GM18951 (cell line): ENCODE data around the gene ANXA5.

Experiments used
- POLR2A ChIP-seq: IDR thresholded peaks from 4 replicates; pipeline ENCODE4 v1.6.1; 2011; ENCODE audit warnings: mild to moderate bottlenecking; ENCODE audit not compliant: insufficient read length, insufficient read depth; ENCODE audit errors: extremely low read depth
- in situ Hi-C: fragments of 300-500 bp; cut with MboI; formaldehyde crosslinking; loops from one replicate; pipeline ENCODE4 v1.12.0; 2022; ENCODE audit warnings: low sequenced_read_pairs, mixed read lengths, inconsistent platforms; ENCODE audit not compliant: unreplicated experiment

The ANXA5 gene

DNA sequence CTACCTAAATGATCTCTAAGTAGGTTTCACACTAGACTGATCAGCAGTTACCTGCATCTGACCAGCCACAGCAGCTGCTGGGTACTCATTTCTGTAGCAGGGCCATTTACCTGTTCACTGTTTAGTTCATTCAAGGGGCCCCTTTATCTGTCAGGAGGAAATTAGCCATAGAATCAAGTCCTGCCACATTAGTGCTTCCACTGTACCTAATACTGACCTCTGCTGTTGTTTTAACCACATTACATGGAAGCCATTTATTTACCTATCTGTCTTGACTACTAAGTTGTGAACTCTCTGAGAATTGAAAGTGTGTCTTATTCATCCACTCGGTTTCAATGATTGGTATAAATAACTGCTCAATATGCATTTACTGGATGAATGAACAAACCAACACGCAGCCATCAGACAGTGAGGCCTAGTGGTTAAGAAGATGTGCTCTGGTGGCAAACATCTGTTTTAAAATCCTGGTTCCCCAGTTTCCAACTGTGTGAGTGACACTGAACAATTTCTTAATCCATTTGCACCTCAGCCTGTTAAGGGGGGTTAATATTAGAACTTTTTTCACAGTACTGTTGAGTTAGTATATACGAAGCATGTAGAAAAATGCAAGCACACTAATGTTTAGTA, 30.0 kb upstream of the ANXA5 start:
- in situ Hi-C loops, result no loop called here
- no peak for TF ChIP-seq POLR2A

DNA sequence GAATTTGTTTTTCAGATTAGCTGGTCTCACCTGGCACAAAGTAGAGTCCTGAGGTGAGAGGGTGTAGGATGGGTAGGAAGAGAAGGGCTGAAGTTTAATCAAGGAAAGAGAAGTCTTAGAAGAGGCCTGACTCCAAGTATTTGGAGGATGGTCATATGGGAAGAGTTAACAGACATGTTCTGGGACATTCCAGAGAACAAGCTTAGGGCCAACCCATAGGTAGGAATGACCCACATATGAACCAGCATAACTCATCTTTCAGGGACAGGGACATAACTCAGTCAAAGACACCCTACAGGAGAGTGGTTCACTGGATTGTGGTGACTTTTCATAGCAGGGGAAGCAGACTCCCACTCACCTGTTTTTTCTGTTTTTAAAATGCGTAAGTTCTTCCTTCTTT, 27.9 kb upstream of the ANXA5 start:
- no peak for TF ChIP-seq POLR2A
- in situ Hi-C loops, result no loop called here

- in situ Hi-C loops, result no loop called here
- no peak for TF ChIP-seq POLR2A
These were observed 24.9 kb upstream of the ANXA5 start for GRCh38 chr4:121721700-121722099.

- in situ Hi-C loops, result no loop called here
These were observed 23.3 kb upstream of the ANXA5 start for GRCh38 chr4:121720109-121720508.

GRCh38 chr4:121717680-121718237, 21.0 kb upstream of the ANXA5 start:
- no peak for TF ChIP-seq POLR2A
- in situ Hi-C loops, result no loop called here

More at GRCh38 chr4:121720109-121720508, 23.3 kb upstream of the ANXA5 start:
- TF ChIP-seq POLR2A, result no peak

GRCh38 chr4:121714548-121714947, 17.8 kb upstream of the ANXA5 start:
- in situ Hi-C loops, result no loop called here
- no peak for TF ChIP-seq POLR2A

GRCh38 chr4:121712783-121713182, 16.0 kb upstream of the ANXA5 start:
- TF ChIP-seq POLR2A, result no peak
- in situ Hi-C loops, result no loop called here

DNA sequence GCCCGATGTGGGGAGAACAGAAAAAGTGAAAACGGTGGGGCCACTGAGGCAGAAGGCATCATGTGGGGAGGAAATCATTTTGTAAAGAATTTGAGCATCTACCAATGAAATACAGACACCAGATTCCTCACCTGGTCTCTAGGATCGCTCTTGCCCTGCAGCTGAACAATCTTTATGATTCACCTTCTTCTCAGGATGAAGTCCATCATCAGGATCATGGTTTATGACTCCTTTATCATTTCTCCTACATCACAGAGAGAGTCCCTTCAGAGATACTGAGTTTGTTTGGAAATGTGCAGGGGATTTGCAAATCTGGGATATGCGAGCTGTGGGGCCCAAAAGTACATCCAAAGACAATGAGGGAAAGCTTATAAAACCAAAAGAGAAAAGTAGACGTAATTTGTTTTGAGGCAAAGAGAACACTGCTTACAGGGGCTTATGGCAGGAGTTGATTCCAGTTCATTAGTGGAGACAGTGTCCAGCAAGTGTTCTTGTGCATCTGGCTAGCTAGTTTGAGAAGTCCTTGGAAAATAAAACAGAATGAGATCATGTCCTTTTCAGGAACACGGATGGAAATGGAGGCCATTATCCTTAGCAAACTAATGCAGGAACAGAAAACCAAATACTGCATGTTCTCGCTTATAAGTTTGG, 15.3 kb upstream of the ANXA5 start:
- TF ChIP-seq POLR2A, result no peak
- in situ Hi-C loops, result no loop called here

GRCh38 chr4:121711263-121712000, 14.7 kb upstream of the ANXA5 start:
- in situ Hi-C loops, result no loop called here
- no peak for TF ChIP-seq POLR2A

DNA sequence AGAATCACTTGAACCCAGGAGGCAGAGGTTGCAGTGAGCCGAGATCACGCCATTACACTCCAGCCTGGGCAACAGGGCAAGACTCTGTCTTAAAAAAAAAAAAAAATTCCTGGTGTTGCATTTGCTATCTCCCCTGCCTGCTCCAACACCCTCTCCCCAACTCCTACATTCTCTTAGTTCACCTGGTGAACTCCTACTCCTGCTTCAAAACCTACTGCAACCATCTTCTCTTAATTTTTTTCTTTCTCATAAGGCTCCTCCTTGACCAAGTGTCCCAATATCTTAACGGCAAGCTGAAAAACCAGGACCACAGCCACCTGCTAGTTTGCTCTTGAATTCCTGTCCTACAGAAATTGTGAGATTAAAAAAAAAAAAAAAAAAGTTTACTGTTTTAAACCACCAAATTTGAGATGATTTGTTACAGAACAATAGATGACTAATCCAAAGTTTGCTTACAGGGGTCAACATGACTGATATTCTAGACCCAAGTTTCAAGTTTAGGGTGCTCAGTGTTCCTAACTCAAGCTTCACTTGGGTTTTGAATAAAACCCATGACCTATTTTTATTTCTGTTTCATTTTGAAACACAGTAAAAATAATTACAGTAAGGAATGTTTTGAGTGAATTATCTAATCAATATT, 13.1 kb upstream of the ANXA5 start:
- in situ Hi-C loops, result no loop called here
- no peak for TF ChIP-seq POLR2A

GRCh38 chr4:121707344-121707743, 10.6 kb upstream of the ANXA5 start:
- TF ChIP-seq POLR2A, result no peak
- in situ Hi-C loops, result no loop called here

GRCh38 chr4:121706595-121707021, 9.8 kb upstream of the ANXA5 start:
- no peak for TF ChIP-seq POLR2A
- in situ Hi-C loops, result no loop called here

DNA sequence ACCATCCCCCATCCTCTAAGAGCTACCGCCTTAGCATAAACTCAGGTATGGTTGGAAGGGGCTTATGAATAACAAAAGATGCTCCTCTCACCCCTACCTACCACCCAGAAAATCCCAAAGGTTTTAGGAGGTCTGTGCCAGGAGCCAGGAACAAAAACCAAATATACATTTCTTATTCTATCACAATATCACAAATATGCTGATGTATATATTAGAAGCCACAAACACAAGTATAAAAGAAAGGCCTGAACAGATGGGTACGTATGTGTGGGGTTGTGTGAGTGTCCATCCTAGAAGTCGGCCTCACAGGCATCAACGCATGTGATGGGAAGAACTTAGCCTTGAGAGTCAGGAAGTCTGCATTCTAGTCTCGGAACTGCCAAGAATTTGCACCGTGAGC, 8.7 kb upstream of the ANXA5 start:
- in situ Hi-C loops, result no loop called here

More for the DNA sequence above, 8.7 kb upstream of the ANXA5 start:
- no peak for TF ChIP-seq POLR2A
